Endothelial cell of umbilical vein (primary cell): Measurements from ENCODE around the gene EFHB. TPM values are rescaled to one million over a fixed set of nuclear protein-coding genes. Genes with fewer than 3 reads are reported as not detected.

Experiments
- BruUV-seq: library from RNA; stranded (reverse); fragments of 400-500 nt; replicated peaks from 2 replicates; lab custom pipeline; 2021; lab: Mats Ljungman, UMichigan
- CTCF ChIA-PET: fragments of 300-600, 350-600 bp; sonication (Branson Sonifier 250); formaldehyde crosslinking; loops from one replicate; lab custom pipeline; 2021; ENCODE audit warnings: antibody characterized with exemption, inconsistent platforms; lab: Charles Lee
- POLR2A ChIA-PET: fragments of 300-600, 350-600 bp; sonication (Branson Sonifier 250); formaldehyde crosslinking; loops from one replicate; lab custom pipeline; 2021; ENCODE audit warnings: antibody characterized with exemption, inconsistent platforms; lab: Charles Lee
- DNase-seq: peaks from one replicate; pipeline ENCODE4 v3.0.0-alpha.2; 2011; ENCODE audit warnings: low read depth, low spot score
- FAIRE-seq: peaks from 2 replicates; lab custom pipeline; 2011; peaks lifted over from hg19 to GRCh38; lab: Jason Lieb, UNC
- H2AFZ ChIP-seq: 2 replicates; pipeline ENCODE4 v1.6.0; 2012; ENCODE audit warnings: low read depth, low read length, control low read depth, inconsistent platforms
- H3K27ac ChIP-seq: 2 replicates; pipeline ENCODE4 v1.5.1; 2011; ENCODE audit warnings: low read depth, mild to moderate bottlenecking, control low read depth, low read length, moderate library complexity; ENCODE audit not compliant: insufficient read depth
- H3K27me3 ChIP-seq, 2 experiments: 2 replicates each; pipeline versions ENCODE4 v1.6.0 to v1.6.1; 2011; ENCODE audit warnings: low read length in 2 of 2, mixed read lengths in 1 of 2; ENCODE audit not compliant: control insufficient read depth in 2 of 2, insufficient read depth in 2 of 2
- H3K36me3 ChIP-seq, 2 experiments: 2 replicates in 1 of 2; 3 replicates in 1 of 2; pipeline ENCODE4 v1.5.1; 2011; ENCODE audit warnings: low read length in 2 of 2, mild to moderate bottlenecking in 1 of 2, moderate library complexity in 1 of 2; ENCODE audit not compliant: control insufficient read depth in 2 of 2, insufficient read depth in 2 of 2; ENCODE audit errors: extremely low read depth in 1 of 2
- H3K4me1 ChIP-seq: 3 replicates; pipeline ENCODE4 v1.5.1; 2011; ENCODE audit warnings: mild to moderate bottlenecking, low read length; ENCODE audit not compliant: control insufficient read depth, insufficient read depth; ENCODE audit errors: extremely low read depth
- H3K4me2 ChIP-seq: 2 replicates; pipeline ENCODE4 v1.6.1; 2011; ENCODE audit warnings: low read length, control low read depth, mixed read lengths; ENCODE audit not compliant: insufficient read depth
- H3K4me3 ChIP-seq, 3 experiments: fragments of 200-600 bp in 1 of 3; sonication (generic), shearing (Covaris generic) in 1 of 3; replicated peaks in 1 of 3; 2 replicates each; pipeline ENCODE4 v1.5.1; 2011 to 2016; ENCODE audit warnings: control low read depth in 3 of 3, low read length in 3 of 3, mild to moderate bottlenecking in 2 of 3, inconsistent platforms in 1 of 3, low read depth in 1 of 3, moderate library complexity in 1 of 3; ENCODE audit not compliant: insufficient read depth in 1 of 3
- H3K79me2 ChIP-seq: 2 replicates; pipeline ENCODE4 v1.6.0; 2012; ENCODE audit warnings: low read length, inconsistent platforms; ENCODE audit not compliant: control insufficient read depth, insufficient read depth
- H3K9ac ChIP-seq: replicated peaks from 2 replicates; pipeline ENCODE3; 2011; ENCODE audit warnings: low read length, control low read depth; ENCODE audit not compliant: insufficient read depth; ENCODE audit errors: extremely low read depth
- H3K9me1 ChIP-seq: replicated peaks from 3 replicates; pipeline ENCODE4 v1.6.0; 2011; ENCODE audit warnings: mild to moderate bottlenecking, low read length; ENCODE audit not compliant: control insufficient read depth, insufficient read depth; ENCODE audit errors: extremely low read depth
- H3K9me3 ChIP-seq: replicated peaks from 2 replicates; pipeline ENCODE4 v1.5.1; 2012; ENCODE audit warnings: low read length, inconsistent platforms; ENCODE audit not compliant: control insufficient read depth, insufficient read depth
- H4K20me1 ChIP-seq: replicated peaks from 2 replicates; pipeline ENCODE3; 2011; ENCODE audit warnings: mild to moderate bottlenecking, low read length; ENCODE audit not compliant: control insufficient read depth, insufficient read depth; ENCODE audit errors: extremely low read depth
- CTCF ChIP-seq, 2 donors: IDR thresholded peaks; 1 replicate in 1 of 2; 2 replicates in 1 of 2; pipeline ENCODE4 v1.5.1; 2011; ENCODE audit warnings: low read length in 2 of 2, mild to moderate bottlenecking in 2 of 2, moderate library complexity in 2 of 2, control low read depth in 1 of 2, inconsistent platforms in 1 of 2, low read depth in 1 of 2; ENCODE audit not compliant: insufficient read depth in 1 of 2; ENCODE audit errors: extremely low read depth in 1 of 2
- EZH2 ChIP-seq: IDR thresholded peaks from 2 replicates; pipeline ENCODE4 v1.6.1; 2012; ENCODE audit warnings: borderline replicate concordance, low read depth, mild to moderate bottlenecking, moderate library complexity, low read length, inconsistent platforms; ENCODE audit not compliant: severe bottlenecking
- FOS ChIP-seq: IDR thresholded peaks from 2 replicates; pipeline ENCODE4 v1.6.1; 2011; ENCODE audit warnings: mild to moderate bottlenecking, low read length, moderate library complexity, borderline replicate concordance; ENCODE audit not compliant: insufficient read depth
- GATA2 ChIP-seq: IDR thresholded peaks from 2 replicates; pipeline ENCODE4 v1.7.0; 2011; ENCODE audit warnings: low read depth, mild to moderate bottlenecking, moderate library complexity, mixed read lengths, low read length; ENCODE audit not compliant: insufficient read length, insufficient read depth
- JUN ChIP-seq: IDR thresholded peaks from 2 replicates; pipeline ENCODE4 v1.6.1; 2011; ENCODE audit warnings: borderline replicate concordance, low read depth; ENCODE audit not compliant: insufficient read length, insufficient read depth
- MAX ChIP-seq: IDR thresholded peaks from 2 replicates; pipeline ENCODE4 v1.6.1; 2011; ENCODE audit not compliant: insufficient read depth, insufficient read length
- MYC ChIP-seq: IDR thresholded peaks from one replicate; pipeline ENCODE4 v1.6.1; 2011; ENCODE audit warnings: mild to moderate bottlenecking, low read depth, low read length
- POLR2A ChIP-seq: IDR thresholded peaks from 2 replicates; pipeline ENCODE4 v1.6.1; 2012; ENCODE audit warnings: low read depth, mild to moderate bottlenecking, control low read depth, low read length
- POLR2AphosphoS5 ChIP-seq: IDR thresholded peaks from 2 replicates; pipeline ENCODE4 v1.6.1; 2012; ENCODE audit warnings: low read depth, mild to moderate bottlenecking, control low read depth, low read length, moderate library complexity; ENCODE audit not compliant: insufficient read depth
- dilution Hi-C: fragments of 300-500 bp; cut with MboI; formaldehyde crosslinking; loops from one replicate; pipeline ENCODE4 v1.15.0; 2019; ENCODE audit warnings: low sequenced_read_pairs; ENCODE audit not compliant: extremely low pct_ligation_motif_present
- intact Hi-C: fragments of 100-400 bp; cut with micrococcal nuclease; formaldehyde crosslinking; loops from one replicate; pipeline ENCODE4 v1.10.0; 2022
- polyA plus RNA-seq, 4 experiments: library from polyadenylated mRNA; depleted of rRNA in 3 of 4; stranded (reverse) in 3 of 4; unstranded in 1 of 4; fragments of >200 nt; gene quantifications; 2 replicates each; pipeline versions ENCODE4 v1.2.1 to v1.2.3, GENCODE V29; 2011 to 2012; ENCODE audit warnings: missing spikeins in 1 of 4
- total RNA-seq: library from RNA; stranded (reverse); gene quantifications from 2 replicates; pipeline ENCODE4 v1.2.3, GENCODE V29; 2021

Gene EFHB
- total and polyA plus RNA-seq, 2 donors (not counting 3 experiments of a cell fraction or from before 2014, with no cell fraction given), result 0.82 TPM; not detected in 1

- ChIA-PET POLR2A (no interaction called here), CTCF (no interaction called here)
- intact Hi-C loops (no loop called here), dilution Hi-C loops (no loop called here)
- FAIRE-seq, result no peak
- H3K4me2 ChIP-seq, result no peak overlapping the region
- BruUV-seq, result no TSS peak
- TF ChIP-seq EZH2 (no peak), POLR2A (no peak), GATA2 (no peak), JUN (no peak), CTCF (IDR thresholded peaks at IDR 0.05; ENCODE audit: extremely low read depth in 1 of 2, insufficient read depth in 1 of 2, low read depth in 1 of 2, low read length in 2 of 2) (no peak), MAX (no peak), MYC (no peak), FOS (no peak), POLR2AphosphoS5 (no peak)
- no peaks in the 10 kb centered on the region for H3K27me3 ChIP-seq
- no peak overlapping the region for H3K9ac ChIP-seq
- H3K9me1 ChIP-seq, result no peaks in the 10 kb centered on the region
- no peak overlapping the region for H3K27ac ChIP-seq
- DNase-seq, result no peak
- H3K4me1 ChIP-seq, result no peaks in the 10 kb centered on the region
- no peak overlapping the region for H2AFZ ChIP-seq
- H3K79me2 ChIP-seq, result no peaks in the 10 kb centered on the region
- no peaks in the 10 kb centered on the region for H3K9me3 ChIP-seq
- H3K36me3 ChIP-seq, result no peaks in the 10 kb centered on the region
- H3K4me3 ChIP-seq, result no peak overlapping the region
- no peaks in the 10 kb centered on the region for H4K20me1 ChIP-seq
Measured at GRCh38 chr3:19881852-19882251, 52.2 kb downstream of the EFHB start.
